Left forelimb (tissue), 1 donor: Measurements from ENCODE around the gene WNT11.

Experiments
- DNase-seq: peaks from one replicate; pipeline ENCODE4 v3.0.0-alpha.2; 2018; ENCODE audit warnings: low spot score

Gene WNT11

DNA sequence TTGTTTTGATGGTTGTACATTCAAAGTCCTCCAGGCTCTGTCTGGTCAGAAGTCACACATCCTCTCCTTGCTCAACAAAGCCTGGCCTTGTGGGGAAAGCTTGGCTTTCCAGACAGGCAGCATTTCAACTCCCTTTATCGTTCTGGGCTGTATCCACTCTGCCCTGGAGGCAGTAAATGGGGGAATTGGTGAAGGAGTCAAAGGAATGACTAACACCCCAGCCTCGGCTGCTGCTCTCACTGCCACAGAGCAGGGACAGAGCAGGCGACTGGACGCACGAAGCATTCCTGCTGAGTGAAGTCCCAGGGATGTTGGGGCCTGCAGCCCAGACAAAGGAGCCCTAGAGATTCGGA is 52.8 kb downstream of the WNT11 start:
- no peak for DNase-seq

DNA sequence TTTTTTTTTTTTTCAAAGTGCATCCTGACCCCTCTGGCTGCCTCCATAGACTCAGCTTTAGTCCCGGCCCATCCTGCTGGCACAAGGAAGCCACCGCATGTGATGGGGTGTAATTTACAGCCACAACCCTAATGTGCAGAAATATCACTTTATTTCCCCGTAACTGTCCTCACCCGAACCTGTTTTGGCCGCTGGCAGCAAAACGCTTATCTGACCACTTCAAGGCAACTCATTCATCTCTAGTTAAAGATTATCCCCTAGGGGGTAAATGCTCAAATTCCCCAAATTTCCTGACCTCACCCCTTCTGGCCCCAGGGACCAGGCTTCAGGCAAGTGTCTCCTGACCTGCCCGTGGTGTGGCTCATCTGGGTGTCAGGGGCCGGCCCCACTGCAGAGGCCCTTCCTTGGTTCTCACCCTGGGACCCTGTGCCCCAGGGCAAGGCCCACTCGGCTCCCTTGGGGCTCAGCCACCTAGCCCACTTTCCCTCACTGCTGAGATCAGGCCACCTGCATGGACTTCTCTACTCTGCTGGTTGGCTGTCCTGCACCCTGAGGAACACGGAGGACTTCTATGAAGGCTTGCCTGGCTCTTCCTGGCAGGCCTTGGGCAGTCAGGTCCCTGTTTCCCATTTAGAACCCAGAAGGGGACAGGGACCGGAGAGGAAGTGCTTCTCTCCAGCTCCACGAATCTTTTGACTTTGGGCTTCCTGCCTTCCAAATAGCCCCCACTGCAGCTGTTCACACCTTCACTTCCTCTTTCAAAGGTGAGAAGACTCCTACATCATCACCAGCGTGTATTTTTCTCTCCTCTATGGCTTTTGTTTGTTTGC is 53.3 kb downstream of the WNT11 start:
- DNase-seq, result no peak

DNA sequence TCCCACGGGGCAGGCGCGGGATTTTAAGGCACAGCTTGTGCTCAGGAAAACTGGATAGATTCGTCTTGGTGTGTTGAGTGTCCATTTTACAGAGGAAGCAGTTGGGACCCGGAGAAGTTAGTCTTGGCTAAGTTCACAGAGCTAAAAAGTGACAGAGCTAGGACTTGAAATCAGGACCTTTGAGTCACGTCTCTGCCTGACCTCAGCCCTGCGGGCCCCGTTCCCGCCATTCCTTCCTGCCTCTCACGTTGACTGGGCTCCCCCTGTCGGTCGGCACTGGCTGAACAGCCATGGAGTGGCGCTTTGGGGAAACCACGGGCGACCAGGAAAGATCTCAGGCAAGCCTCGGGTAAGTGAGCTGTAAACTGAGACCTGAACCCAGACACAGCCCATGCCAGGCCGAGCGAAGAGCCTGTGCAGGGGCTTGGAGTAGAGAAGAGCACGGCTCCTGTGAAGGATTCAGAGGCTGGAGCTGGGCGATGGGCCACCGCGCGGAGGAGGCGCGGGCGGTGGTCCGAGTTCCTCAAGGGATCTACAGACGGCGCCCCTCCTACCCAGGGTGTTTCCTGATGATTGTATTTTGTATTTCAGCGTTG is 54.1 kb downstream of the WNT11 start:
- peak; percentile 86 for DNase-seq

DNA sequence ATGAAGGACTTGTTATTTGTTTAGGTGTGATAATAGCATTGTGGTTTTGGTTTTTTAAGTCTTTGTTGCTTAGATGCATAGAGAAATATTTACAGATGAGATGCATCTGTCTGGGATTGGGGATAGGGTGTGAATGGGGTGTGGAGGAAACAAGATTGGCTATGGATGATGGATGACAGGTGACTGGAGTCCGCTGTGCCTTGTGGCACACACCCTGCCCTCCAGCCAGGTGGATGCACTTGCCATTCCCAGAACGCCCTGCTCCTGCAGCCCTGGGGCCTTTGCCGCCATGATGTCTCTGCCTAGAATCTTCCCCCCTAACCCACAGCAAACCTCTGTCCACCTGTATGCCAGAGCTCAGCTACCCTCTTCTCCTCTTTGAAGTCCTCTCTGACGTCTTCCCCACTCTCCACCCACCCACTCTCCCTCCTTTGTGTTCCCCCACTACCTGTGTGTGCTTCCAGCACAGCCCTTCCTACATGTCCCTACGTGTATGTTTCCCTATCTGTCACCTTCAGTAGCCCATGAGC is 54.7 kb downstream of the WNT11 start:
- DNase-seq, result no peak

DNA sequence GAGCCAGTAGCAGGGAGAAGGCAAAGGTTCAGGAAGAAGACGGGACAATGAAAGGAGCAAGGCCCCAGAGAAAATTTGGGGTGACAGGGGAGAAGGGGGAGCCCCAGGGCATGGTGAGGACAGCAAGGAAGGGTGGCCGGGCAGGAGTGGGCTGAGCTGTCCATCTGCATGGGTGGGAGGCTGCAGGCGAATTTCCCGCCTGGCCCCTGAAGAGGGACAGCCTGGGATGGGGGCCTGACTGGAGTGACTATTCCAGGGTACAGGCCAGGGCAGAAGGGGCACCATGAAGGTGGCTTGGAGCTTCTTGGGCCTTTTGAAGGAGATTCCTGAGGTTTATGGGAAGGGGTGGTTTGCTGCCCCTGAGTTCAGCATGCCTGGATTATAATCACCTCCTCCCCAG is 56.2 kb downstream of the WNT11 start:
- no peak for DNase-seq

DNA sequence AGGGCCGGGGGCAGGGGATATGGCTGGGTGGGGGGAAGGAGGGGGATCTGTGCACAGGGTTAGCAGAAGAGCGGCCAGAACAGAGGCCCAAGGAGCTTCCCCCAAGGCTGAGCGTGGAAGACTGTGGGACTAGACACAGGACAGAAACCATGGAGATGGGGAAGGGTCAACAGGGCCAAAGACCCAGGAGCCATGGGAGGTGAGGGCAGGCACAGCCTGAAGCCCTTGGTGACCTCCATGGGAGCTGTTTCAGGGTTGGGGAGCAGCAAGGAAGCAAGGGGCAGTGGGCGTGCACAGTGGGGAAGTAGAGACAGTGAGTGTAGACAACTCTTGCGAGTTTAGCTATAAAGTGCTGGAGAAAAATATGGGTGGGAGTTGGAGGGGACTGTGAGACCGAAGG is 56.6 kb downstream of the WNT11 start:
- no peak for DNase-seq

DNA sequence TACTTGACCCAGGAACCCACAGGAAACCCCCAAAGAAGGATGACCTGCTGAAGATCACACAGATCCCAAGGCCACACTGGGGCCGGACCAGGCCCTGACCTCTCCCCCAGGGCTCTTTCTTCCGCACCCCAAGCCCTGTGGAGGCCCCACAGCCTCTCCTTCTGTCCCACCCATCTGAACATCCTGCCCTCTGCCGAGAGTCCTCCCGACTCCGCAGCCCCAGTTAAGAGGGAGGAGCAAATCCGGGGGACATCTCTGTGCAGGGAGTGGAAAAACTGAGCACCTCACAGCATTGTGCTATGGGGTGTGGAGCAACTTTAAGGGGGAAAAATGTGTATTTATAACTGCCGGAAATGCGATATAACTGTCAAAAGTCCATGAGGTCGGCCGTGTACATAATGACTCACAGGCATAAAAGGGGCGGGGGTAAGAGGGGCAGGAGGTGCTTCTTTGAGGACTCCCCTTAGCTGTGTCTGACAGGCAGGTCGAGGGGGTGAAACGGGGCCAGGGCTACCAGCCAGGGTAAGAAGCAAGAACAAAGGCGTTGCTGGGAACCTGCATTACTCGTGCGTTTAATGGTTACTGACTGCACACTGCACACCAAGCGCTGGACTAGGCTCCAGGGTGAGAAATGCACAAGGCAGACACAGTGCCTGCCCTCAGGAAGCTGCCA is 57.2 kb downstream of the WNT11 start:
- no peak for DNase-seq

DNA sequence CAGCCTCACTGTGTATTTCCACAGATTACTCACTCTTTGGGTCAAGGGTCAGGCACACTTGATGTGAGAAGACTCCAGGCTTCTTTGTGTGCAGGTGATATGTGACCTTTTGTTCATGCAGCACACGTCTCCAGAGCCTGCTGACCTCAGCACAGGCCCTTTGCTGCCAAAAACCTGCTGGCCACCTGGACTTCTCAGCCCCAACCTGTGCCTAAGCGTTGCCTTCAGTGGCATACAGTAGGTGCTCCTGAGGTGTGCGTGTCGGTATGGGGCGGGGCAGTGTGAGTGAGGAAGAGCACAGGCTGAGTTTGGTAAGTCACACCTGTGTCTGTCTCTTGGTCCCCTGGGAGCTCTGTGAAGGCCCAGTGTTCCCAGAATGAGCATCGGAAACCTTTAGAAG is 58.1 kb downstream of the WNT11 start:
- DNase-seq, result no peak

DNA sequence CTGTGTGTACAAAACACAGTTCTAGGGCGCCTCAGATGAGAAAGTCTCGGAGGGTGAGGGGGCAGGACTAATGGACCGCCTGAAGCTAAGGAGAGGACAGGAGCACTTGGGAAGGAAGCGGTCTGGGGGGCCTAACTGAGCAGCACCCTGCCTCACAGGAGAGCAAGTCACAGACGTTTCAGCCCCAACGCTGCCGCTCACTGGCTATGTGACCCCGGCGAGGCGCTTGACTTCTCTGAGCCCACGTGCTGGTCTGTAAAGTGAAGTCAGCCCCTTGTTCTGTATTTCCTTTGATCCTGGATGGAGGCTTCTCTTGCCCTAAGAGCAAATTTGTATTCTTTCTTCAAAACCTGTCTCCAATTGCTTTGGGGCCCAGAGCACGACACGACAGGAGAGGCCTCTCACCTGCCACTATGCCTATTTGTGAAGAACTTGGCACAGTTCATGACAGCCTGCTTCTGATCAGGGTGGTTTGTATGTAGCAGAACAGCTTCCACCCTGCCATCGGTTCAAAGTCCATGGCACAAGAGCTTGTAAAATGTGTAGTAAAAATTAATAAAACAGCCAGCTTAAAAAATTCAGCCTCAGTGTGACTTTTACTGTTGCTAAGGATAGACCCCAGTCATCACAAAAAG is 59.1 kb downstream of the WNT11 start:
- DNase-seq, result no peak

DNA sequence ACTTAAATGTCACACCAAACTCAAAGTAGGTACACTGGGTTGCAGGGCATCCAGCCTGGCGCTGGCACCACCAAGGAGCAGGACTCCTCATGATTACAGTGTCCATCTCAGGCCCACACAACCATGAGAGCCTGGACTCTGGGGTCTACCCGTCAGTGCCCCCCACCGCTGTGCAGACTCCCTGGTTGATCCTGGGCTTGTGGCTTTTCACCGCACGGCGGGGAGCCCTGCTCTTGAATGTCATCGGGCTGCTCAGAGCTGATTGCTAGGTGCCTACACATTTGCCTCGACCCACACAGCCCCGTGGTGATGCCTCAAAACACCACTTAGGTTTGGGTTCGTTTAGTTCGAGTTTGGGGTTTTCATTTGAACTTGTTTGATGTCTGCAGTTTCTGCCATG is 63.0 kb downstream of the WNT11 start:
- DNase-seq, result no peak

DNA sequence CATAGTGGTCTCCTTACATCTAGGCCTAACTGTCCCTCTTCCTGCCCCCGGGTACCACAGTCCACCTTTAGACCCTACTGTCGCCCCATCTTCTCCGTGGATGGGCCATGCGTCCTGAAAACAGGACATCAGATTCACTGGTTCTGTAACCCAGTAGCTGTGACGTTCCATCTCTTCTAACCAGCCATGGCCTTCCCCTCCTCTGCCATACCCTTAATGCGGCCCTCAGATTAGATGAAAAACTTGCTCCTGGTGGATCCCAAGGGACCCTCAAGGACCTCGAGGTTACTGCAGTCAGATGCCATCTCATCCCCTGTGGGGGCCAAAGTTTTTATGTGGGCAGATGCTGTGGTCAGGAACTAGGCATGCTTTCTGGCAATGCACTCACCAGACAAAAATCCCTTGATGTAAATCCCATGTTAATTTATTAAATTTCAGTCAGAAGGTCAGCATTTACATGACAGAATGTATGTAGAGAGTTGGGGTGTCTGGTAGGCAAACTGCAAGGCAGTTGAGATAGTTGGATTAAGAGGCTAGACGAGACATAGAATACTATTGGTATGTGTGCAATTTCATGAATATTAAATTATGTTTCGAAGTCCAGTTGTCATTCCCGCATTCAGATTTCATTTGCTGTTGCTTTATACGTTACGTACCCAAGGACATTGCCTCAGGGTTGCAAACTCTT is 64.3 kb downstream of the WNT11 start:
- DNase-seq, result no peak

DNA sequence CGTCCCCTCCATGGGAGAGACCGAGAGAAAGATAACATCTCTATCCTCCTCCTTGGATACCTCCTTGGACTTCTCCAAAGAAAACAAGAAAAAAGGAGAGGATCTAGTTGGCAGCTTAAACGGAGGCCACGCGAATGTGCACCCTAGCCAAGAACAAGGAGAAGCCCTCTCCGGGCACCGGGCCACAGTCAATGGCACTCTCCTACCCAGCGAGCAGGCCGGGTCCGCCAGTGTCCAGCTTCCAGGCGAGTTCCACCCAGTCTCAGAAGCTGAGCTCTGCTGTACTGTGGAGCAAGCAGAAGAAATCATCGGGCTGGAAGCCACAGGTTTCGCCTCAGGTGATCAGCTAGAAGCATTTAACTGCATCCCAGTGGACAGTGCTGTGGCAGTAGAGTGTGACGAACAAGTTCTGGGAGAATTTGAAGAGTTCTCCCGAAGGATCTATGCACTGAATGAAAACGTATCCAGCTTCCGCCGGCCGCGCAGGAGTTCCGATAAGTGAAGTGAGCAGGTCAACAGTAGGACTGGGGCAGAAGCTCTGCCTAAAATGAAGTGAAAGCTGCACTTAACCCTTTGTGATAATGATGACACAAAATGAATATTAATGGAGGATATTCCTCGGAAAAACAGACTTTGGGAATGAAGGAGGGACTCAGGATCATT is 65.3 kb downstream of the WNT11 start:
- no peak for DNase-seq

DNA sequence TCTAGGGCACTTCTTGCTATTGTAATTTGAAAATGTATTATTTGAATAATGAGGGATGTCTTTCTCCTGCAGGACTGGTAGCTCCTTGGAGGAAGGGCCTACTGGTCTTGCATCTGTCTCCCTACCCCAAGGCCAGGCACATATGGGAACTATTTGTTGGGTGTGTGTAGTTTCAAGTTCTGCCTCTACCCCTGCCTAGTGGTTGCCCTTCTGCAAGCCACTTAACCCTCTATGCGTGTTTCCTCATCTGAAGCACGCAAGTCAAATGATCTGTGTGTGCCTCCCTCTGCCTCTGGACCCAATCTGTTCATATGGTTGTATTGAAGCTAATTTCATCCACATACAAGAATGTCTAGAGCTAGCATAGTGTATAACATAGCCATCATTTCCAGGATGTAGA is 67.0 kb downstream of the WNT11 start:
- no peak for DNase-seq
